ENCODE measurements around the gene CSH2.
"Not testable (repeated sequence)": the region's sequence is repeated elsewhere in the genome, so short reads cannot be mapped to it uniquely, and the experiment has no call there.

DNA sequence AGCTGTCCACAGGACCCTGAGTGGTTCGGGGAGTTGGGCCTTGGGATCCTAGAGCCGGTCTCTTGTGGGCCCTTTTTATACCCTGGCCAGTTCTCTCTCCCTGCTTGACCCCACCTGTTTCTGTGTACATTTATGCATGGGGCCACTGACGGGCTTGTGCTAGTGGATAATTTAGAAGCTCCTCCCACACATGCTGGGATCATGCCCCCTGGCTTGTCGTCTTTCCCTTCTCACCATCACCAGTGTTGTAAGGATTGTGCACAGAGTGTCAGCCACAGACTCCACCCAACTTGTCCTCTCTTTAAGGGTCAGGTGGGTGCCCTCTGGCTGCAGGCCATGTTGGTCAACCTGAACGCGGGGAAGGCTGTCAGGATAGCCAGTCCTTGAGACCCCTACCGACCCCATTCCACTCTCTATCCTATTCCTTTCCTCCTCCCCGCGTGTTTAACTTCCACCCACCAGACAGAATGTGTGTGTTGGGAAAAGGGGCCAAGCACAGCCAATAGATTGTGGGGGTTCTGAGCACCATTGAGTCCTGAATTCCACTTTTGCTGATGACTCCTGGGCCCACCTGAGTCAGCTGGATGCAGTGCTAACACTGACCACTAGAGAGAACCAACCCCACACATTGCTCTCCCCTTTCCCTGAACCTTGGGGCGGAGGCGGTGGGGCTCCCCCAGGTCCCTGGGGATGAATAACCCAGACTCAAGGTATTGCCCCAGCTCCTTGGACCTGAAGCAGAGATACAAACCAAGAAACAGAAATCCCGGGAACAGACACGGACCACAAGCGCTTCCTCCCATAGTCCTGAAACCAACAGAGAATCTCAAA, 23.3 kb upstream of the CSH2 start, which contains the start of gene CSH1:
- TF ChIP-seq POLR2A (IDR thresholded peaks at IDR 0.05), result not testable (repeated sequence)
- TF ChIP-seq, protein P1, sequence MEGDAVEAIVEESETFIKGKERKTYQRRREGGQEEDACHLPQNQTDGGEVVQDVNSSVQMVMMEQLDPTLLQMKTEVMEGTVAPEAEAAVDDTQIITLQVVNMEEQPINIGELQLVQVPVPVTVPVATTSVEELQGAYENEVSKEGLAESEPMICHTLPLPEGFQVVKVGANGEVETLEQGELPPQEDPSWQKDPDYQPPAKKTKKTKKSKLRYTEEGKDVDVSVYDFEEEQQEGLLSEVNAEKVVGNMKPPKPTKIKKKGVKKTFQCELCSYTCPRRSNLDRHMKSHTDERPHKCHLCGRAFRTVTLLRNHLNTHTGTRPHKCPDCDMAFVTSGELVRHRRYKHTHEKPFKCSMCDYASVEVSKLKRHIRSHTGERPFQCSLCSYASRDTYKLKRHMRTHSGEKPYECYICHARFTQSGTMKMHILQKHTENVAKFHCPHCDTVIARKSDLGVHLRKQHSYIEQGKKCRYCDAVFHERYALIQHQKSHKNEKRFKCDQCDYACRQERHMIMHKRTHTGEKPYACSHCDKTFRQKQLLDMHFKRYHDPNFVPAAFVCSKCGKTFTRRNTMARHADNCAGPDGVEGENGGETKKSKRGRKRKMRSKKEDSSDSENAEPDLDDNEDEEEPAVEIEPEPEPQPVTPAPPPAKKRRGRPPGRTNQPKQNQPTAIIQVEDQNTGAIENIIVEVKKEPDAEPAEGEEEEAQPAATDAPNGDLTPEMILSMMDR (IDR thresholded peaks at IDR 0.05), result not testable (repeated sequence)
